ENCODE results near the gene URB2. TPM values are rescaled to one million over a fixed set of nuclear protein-coding genes. Genes with fewer than 3 reads are reported as not detected.

URB2 gene
- total and polyA plus RNA-seq, 2 of the 13 experiments (the other 11 are each of a cell fraction or from before 2014, with no cell fraction given), result 4.0 to 17.6 TPM

DNA sequence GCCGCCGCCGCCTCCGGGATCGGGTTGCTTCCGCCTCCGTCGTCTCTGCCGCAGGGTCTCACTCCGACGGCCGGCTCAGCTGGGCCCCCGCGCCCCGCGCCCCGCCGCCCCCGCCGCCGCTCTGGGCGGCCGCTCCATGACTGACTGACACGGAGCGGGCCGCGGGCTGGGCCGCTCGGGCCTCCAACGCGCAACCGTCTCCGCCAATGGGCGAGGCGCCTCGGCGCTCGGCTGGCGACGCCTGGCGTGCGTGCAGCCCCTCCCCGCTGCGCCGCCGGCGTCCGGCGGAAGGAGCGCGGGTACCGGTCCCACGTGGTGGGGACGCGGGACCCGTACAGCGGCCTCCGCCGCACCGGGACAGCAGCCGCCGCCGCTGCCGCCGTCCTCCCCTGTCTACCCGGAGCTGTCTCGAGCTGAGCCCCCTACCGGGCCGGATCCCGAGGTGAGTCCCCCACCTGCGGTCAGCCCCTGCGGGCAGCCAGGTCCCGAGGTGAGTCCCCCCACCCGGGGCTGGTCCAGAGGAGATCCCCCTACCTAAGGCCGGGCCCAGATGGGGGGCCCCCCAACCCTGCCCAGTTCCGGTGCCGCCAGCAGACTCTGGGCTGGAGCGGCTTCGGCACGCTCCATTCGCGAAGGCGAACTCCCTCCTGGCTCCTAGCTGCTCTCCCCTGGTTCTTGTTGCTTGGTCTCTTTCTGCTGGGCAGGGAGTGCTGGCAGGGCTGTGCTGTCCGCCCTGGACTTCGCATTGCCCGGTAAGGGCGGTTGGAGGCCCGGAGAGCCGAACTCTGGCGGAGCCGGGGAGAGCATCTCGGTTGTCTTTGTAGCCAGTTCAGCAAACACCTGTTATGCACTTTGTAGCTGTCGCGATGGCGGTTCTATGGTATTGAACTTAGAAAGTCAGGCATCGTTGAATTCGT is at the start of gene URB2, which contains the start of gene TAF5L (continued):
- TF ChIP-seq, protein P1, sequence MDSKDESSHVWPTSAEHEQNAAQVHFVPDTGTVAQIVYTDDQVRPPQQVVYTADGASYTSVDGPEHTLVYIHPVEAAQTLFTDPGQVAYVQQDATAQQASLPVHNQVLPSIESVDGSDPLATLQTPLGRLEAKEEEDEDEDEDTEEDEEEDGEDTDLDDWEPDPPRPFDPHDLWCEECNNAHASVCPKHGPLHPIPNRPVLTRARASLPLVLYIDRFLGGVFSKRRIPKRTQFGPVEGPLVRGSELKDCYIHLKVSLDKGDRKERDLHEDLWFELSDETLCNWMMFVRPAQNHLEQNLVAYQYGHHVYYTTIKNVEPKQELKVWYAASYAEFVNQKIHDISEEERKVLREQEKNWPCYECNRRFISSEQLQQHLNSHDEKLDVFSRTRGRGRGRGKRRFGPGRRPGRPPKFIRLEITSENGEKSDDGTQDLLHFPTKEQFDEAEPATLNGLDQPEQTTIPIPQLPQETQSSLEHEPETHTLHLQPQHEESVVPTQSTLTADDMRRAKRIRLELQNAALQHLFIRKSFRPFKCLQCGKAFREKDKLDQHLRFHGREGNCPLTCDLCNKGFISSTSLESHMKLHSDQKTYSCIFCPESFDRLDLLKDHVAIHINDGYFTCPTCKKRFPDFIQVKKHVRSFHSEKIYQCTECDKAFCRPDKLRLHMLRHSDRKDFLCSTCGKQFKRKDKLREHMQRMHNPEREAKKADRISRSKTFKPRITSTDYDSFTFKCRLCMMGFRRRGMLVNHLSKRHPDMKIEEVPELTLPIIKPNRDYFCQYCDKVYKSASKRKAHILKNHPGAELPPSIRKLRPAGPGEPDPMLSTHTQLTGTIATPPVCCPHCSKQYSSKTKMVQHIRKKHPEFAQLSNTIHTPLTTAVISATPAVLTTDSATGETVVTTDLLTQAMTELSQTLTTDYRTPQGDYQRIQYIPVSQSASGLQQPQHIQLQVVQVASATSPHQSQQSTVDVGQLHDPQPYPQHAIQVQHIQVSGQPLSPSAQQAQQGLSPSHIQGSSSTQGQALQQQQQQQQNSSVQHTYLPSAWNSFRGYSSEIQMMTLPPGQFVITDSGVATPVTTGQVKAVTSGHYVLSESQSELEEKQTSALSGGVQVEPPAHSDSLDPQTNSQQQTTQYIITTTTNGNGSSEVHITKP (CRISPR knock-in tag; IDR thresholded peaks at IDR 0.05; ENCODE audit: low read depth), result no peak
- TF ChIP-seq SP140L (CRISPR knock-in tag; IDR thresholded peaks at IDR 0.05; ENCODE audit: borderline replicate concordance), result no peak
- TF ChIP-seq TP53 (CRISPR knock-in tag; conservative IDR thresholded peaks at IDR 0.05), result no peak
- TF ChIP-seq XRCC5 (optimal IDR thresholded peaks at IDR 0.05; ENCODE audit: low read length), result peak; percentile 76
- TF ChIP-seq PITX1 (CRISPR knock-in tag; IDR thresholded peaks at IDR 0.05), result no peak
- TF ChIP-seq ATF1 (CRISPR knock-in tag; IDR thresholded peaks at IDR 0.05), result no peak
- TF ChIP-seq TOE1 (CRISPR knock-in tag; IDR thresholded peaks at IDR 0.05), result no peak
- peak; percentile 88 for TF ChIP-seq ZNF607 (CRISPR knock-in tag; IDR thresholded peaks at IDR 0.05; ENCODE audit: borderline replicate concordance)
- TF ChIP-seq SALL2 (CRISPR knock-in tag; IDR thresholded peaks at IDR 0.05), result peak; percentile 67; the same call in 1 of the 2 replicates
- no peak for TF ChIP-seq ZNF550 (CRISPR knock-in tag; IDR thresholded peaks at IDR 0.05; ENCODE audit: borderline replicate concordance)
- TF ChIP-seq, protein P2, sequence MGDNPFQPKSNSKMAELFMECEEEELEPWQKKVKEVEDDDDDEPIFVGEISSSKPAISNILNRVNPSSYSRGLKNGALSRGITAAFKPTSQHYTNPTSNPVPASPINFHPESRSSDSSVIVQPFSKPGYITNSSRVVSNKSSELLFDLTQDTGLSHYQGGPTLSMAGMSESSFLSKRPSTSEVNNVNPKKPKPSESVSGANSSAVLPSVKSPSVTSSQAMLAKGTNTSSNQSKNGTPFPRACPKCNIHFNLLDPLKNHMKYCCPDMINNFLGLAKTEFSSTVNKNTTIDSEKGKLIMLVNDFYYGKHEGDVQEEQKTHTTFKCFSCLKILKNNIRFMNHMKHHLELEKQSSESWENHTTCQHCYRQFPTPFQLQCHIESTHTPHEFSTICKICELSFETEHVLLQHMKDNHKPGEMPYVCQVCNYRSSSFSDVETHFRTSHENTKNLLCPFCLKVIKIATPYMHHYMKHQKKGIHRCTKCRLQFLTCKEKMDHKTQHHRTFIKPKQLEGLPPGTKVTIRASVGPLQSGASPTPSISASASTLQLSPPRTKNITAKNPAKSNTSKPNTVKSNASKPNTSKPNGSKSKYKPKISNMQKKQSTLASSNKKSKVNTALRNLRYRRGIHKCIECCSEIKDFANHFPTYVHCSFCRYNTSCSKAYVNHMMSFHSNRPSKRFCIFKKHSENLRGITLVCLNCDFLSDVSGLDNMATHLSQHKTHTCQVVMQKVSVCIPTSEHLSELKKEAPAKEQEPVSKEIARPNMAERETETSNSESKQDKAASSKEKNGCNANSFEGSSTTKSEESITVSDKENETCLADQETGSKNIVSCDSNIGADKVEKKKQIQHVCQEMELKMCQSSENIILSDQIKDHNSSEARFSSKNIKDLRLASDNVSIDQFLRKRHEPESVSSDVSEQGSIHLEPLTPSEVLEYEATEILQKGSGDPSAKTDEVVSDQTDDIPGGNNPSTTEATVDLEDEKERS (CRISPR knock-in tag; IDR thresholded peaks at IDR 0.05), result no peak
- no peak for TF ChIP-seq ZNF282 (IDR thresholded peaks at IDR 0.05; ENCODE audit: partially characterized antibody)
- TF ChIP-seq, protein P3, sequence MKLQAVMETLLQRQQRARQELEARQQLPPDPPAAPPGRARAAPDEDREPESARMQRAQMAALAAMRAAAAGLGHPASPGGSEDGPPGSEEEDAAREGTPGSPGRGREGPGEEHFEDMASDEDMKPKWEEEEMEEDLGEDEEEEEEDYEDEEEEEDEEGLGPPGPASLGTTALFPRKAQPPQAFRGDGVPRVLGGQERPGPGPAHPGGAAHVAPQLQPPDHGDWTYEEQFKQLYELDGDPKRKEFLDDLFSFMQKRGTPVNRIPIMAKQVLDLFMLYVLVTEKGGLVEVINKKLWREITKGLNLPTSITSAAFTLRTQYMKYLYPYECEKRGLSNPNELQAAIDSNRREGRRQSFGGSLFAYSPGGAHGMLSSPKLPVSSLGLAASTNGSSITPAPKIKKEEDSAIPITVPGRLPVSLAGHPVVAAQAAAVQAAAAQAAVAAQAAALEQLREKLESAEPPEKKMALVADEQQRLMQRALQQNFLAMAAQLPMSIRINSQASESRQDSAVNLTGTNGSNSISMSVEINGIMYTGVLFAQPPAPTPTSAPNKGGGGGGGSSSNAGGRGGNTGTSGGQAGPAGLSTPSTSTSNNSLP (IDR thresholded peaks at IDR 0.05; ENCODE audit: low read depth, low read length), result no peak
- no peak for TF ChIP-seq ZNF34 (CRISPR knock-in tag; IDR thresholded peaks at IDR 0.05; ENCODE audit: borderline replicate concordance)
- peak; percentile 40; the same call in 1 of the 2 replicates for TF ChIP-seq CREB1 (IDR thresholded peaks at IDR 0.05)
- no peak for TF ChIP-seq CREB1 (CRISPR knock-in tag; IDR thresholded peaks at IDR 0.05)
- no peak for TF ChIP-seq ESRRA (CRISPR knock-in tag; IDR thresholded peaks at IDR 0.05; ENCODE audit: low read depth)
- TF ChIP-seq, protein P4, sequence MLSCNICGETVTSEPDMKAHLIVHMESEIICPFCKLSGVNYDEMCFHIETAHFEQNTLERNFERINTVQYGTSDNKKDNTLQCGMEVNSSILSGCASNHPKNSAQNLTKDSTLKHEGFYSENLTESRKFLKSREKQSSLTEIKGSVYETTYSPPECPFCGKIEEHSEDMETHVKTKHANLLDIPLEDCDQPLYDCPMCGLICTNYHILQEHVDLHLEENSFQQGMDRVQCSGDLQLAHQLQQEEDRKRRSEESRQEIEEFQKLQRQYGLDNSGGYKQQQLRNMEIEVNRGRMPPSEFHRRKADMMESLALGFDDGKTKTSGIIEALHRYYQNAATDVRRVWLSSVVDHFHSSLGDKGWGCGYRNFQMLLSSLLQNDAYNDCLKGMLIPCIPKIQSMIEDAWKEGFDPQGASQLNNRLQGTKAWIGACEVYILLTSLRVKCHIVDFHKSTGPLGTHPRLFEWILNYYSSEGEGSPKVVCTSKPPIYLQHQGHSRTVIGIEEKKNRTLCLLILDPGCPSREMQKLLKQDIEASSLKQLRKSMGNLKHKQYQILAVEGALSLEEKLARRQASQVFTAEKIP (CRISPR knock-in tag; IDR thresholded peaks at IDR 0.05; ENCODE audit: borderline replicate concordance), result no peak
- 0 out of 2 replicates have a peak, but pooled peaks have one; percentile 51 for TF ChIP-seq ZNF709 (CRISPR knock-in tag; IDR thresholded peaks at IDR 0.05)
